GM12878 (cell line): Measurements from ENCODE around the gene MGMT.

Experiments
- KDM1A ChIP-seq: fragments of 200-600 bp; sonication (generic); IDR thresholded peaks from 2 replicates; pipeline ENCODE4 v1.6.1; 2016; ENCODE audit warnings: borderline replicate concordance
- RAD21 ChIP-seq: IDR thresholded peaks from 2 replicates; pipeline ENCODE4 v1.6.1; 2011; ENCODE audit warnings: mild to moderate bottlenecking, low read depth, low read length, moderate library complexity; ENCODE audit not compliant: insufficient read depth
- REST ChIP-seq: IDR thresholded peaks from 2 replicates; pipeline ENCODE4 v1.6.1; 2012; ENCODE audit warnings: mild to moderate bottlenecking, low read depth, low read length
- ZBED1 ChIP-seq: IDR thresholded peaks from 2 replicates; pipeline ENCODE4 v1.6.1; 2016; ENCODE audit warnings: borderline replicate concordance
- ZNF207 ChIP-seq: fragments of 450-650 bp; IDR thresholded peaks from 2 replicates; pipeline ENCODE4 v1.6.1; 2014; ENCODE audit warnings: antibody characterized with exemption, mild to moderate bottlenecking, borderline replicate concordance
- ZZZ3 ChIP-seq: IDR thresholded peaks from 2 replicates; pipeline ENCODE4 v1.6.1; 2011; ENCODE audit warnings: low read depth; ENCODE audit not compliant: control insufficient read depth, insufficient read length

GRCh38 chr10:129617768-129618167 is 150.7 kb downstream of the MGMT start:
- TF ChIP-seq ZNF207 (no peak), REST (no peak), KDM1A (no peak), ZZZ3 (no peak), ZBED1 (no peak), RAD21 (no peak)
